ENCODE measurements around the gene SAFB. TPM values are rescaled to one million over a fixed set of nuclear protein-coding genes. Genes with fewer than 3 reads are reported as not detected.

Gene SAFB
- polyA plus RNA-seq, 1 experiment = 34.0 TPM

DNA sequence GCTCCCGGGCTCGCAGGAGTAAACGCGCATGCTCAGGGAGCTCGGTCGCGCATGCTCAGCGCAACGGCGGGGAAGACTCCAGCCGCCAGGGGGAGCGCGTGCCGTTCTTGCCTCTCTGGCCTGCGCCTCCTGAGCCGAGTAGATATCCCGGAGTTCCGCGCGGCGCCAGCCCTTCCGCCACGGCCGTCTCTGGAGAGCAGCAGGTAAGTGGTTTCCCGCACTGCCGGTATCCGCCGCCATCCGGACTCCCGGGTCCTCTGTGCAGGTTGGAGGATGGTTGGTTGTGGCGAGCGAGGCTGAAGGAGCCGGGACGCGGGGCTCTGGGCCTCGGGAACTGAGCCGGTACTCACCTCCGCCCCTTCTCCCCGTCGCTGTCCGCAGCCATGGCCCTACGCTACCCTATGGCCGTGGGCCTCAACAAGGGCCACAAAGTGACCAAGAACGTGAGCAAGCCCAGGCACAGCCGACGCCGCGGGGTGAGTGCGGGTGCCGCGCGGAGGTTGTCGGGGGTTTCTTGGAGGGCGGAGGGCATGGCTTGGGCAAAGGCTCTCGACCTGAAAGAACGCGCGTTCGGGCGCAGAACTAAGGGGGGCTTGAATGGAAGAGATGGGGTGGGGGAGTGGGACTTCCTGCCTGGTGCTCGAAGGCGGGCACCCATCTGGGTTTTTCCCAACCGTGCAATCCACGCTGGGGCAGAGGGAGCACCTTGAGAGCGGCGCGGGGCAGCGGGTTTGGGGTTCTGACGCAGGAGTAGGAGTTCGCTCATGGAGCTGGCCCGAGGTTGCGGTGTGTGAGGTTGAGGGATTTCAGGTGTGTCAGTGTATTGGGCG lies 67.5 kb downstream of the SAFB start, which contains the start of gene RPL36:
RPL36 (plus strand) TSS at position 171 of the 830 bp plus-strand sequence; CDS start at position 384, 213 bp downstream.
- POLR2A ChIA-PET = interaction anchor here (0.6 to 2.7 kb wide), 13 partner anchors 8 to 213 kb away, joined by 3 to 14 read pairs (median 5); partner anchors contain the start of genes CATSPERD, LONP1, NDUFA11 and SAFB
- CTCF ChIA-PET = interaction anchor here (0.5 to 3.5 kb wide), 14 partner anchors 8 to 1288 kb away, joined by 3 to 23 read pairs (median 4); partner anchors contain the start of genes CATSPERD, CHAF1A and DUS3L

DNA sequence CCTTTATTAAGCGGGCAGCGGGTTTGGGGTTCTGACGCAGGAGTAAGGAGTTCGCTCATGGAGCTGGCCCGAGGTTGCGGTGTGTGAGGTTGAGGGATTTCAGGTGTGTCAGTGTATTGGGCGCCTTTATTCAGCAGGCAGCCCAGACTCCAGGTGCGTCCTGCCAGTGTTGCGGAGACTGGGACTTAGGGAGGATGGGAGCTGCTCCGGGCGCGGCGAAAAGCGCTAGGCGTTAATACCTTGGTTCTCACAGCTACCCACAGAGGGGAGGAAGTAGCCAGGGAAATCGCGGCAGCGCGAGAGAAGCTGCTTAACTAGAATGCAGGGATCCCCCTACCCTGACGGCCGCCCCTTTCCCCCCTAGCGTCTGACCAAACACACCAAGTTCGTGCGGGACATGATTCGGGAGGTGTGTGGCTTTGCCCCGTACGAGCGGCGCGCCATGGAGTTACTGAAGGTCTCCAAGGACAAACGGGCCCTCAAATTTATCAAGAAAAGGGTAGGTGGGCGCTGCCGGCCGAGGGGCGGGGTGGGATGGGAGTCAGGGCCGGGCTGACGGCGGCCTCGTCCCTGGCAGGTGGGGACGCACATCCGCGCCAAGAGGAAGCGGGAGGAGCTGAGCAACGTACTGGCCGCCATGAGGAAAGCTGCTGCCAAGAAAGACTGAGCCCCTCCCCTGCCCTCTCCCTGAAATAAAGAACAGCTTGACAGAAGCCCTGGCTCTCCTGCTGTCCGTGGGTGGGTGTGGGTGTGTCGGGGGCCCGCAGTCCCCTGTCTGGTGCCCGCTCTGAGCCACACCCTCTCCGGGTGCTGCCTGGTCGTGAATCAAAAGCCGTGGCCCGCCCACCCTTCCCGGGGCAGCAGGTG lies 68.3 kb downstream of the SAFB start:
- ChIA-PET POLR2A (interaction anchor here (0.7 to 2.7 kb wide), 5 partner anchors 18 to 72 kb away, joined by 3 to 14 read pairs (median 7); partner anchors contain the start of genes CATSPERD and LONP1), CTCF (no interaction called here)
- peak overlapping the region; percentile 96 for H3K4me3 ChIP-seq (ENCODE audit: low read depth, low read length)
- TF ChIP-seq, protein P1, sequence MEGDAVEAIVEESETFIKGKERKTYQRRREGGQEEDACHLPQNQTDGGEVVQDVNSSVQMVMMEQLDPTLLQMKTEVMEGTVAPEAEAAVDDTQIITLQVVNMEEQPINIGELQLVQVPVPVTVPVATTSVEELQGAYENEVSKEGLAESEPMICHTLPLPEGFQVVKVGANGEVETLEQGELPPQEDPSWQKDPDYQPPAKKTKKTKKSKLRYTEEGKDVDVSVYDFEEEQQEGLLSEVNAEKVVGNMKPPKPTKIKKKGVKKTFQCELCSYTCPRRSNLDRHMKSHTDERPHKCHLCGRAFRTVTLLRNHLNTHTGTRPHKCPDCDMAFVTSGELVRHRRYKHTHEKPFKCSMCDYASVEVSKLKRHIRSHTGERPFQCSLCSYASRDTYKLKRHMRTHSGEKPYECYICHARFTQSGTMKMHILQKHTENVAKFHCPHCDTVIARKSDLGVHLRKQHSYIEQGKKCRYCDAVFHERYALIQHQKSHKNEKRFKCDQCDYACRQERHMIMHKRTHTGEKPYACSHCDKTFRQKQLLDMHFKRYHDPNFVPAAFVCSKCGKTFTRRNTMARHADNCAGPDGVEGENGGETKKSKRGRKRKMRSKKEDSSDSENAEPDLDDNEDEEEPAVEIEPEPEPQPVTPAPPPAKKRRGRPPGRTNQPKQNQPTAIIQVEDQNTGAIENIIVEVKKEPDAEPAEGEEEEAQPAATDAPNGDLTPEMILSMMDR (IDR thresholded peaks at IDR 0.05; ENCODE audit: low read depth, low read length) = no peak
- H3K27me3 ChIP-seq (ENCODE audit: control insufficient read depth, insufficient read depth, low read length) = no peaks in the 10 kb centered on the region
- DNase-seq (ENCODE audit: low read depth, low spot score) = no peak
- H3K27ac ChIP-seq (ENCODE audit: low read depth, low read length) = peak overlapping the region; percentile 21
- H3K9me3 ChIP-seq (ENCODE audit: control insufficient read depth, insufficient read depth, low read length) = peaks cover 16% of the 10 kb centered on the region; the same call in 1 of the 2 replicates

More for the DNA sequence above, 67.5 kb downstream of the SAFB start, which contains the start of gene RPL36:
- H3K27me3 ChIP-seq (ENCODE audit: control insufficient read depth, insufficient read depth, low read length) = no peaks in the 10 kb centered on the region
- H3K9me3 ChIP-seq (ENCODE audit: control insufficient read depth, insufficient read depth, low read length) = peaks cover 16% of the 10 kb centered on the region; the same call in 1 of the 2 replicates
- TF ChIP-seq, protein P1 (IDR thresholded peaks at IDR 0.05; ENCODE audit: low read depth, low read length) = peak; percentile 97
- peak within 1 kb of the TSS; percentile 89 for H3K27ac ChIP-seq (ENCODE audit: low read depth, low read length)
- peak; percentile 92 for DNase-seq (ENCODE audit: low read depth, low spot score)
- H3K4me3 ChIP-seq (ENCODE audit: low read depth, low read length) = peak within 1 kb of the TSS; percentile 96

DNA sequence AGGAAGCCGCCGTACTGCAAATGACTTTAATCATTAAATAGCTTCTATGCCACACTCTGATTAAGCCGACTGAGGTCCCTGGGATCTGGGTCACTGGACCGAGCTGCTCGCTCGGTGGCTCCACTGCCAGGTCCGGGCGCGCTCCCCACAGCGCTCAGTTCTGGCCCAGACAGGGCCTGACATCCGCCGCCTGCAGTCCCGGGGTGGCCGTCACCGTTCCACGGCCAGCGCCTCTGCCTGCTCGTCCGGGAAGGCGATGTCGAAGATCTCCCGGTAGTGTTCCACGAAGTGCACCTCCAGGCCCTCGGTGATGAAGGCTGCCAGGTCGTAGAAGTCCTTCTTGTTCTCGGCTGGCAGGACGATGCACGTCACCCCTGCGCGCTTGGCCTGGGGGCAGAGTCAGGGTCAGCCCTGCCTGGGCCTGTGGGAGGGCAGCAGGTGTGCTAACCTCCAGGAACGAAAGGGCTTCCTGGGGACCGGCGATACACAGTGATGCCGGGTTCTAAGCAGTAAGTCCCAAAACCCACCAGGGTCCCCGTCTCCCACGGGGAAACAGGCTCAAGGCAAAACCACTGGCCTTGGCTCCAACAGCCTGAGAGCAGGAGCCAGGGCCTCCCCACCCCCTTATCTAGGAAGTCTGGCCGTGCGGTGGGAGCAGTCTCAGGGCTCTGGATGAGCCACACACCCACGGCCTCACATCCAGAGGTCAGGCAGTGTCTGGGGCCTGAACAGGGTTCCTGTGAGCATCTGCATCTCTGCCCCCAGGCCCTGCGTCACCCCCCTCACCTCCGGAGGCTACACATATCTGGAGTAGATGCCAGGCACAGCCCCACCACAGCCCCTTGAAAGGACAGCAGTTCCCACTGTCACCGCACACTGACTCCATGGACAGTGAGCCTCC lies 69.2 kb downstream of the SAFB start:
- ChIA-PET CTCF (no interaction called here), POLR2A (interaction anchor here (0.7 to 2.7 kb wide), 3 partner anchors 27 to 72 kb away, joined by 3 to 14 read pairs (median 7); partner anchors contain the start of genes CATSPERD and LONP1)
- DNase-seq (ENCODE audit: low read depth, low spot score) = no peak

DNA sequence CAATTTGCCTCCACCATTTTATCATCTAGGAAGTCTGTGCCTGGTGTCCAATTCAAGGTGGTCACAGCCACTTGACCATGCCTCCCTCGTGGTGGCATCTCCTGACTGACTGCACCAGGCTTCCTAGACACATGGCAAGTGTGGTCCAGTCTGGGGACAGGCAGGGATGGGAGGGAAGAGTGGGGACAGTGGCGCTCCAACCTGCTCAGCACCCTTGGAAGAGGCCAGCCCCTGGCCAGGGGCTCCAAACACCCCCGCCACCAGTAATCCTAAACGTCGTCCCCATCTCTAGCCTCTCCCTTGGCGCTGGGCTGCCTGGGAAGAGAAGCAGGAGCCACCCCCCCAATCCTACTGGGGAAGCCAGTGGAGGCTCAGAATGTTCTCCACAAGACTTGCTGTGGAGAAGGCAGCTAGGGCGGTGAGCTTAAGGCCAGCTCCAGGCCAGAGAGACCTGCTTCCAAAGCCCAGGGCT lies 69.9 kb downstream of the SAFB start:
- H3K9me3 ChIP-seq (ENCODE audit: control insufficient read depth, insufficient read depth, low read length) = peaks cover 9% of the 10 kb centered on the region; the same call in 1 of the 2 replicates
- no peak overlapping the region for H3K4me3 ChIP-seq (ENCODE audit: low read depth, low read length)
- ChIA-PET POLR2A (no interaction called here), CTCF (no interaction called here)
- peak overlapping the region; percentile 47 for H3K27ac ChIP-seq (ENCODE audit: low read depth, low read length)
- no peak for DNase-seq (ENCODE audit: low read depth, low spot score)
- TF ChIP-seq, protein P1 (IDR thresholded peaks at IDR 0.05; ENCODE audit: low read depth, low read length) = no peak
- no peaks in the 10 kb centered on the region for H3K27me3 ChIP-seq (ENCODE audit: control insufficient read depth, insufficient read depth, low read length)

More for the DNA sequence above, 69.2 kb downstream of the SAFB start:
- TF ChIP-seq, protein P1 (IDR thresholded peaks at IDR 0.05; ENCODE audit: low read depth, low read length) = no peak
- Histone ChIP-seq H3K9me3 (ENCODE audit: control insufficient read depth, insufficient read depth, low read length) (peaks cover 16% of the 10 kb centered on the region; the same call in 1 of the 2 replicates), H3K4me3 (ENCODE audit: low read depth, low read length) (peak overlapping the region; percentile 96), H3K27ac (ENCODE audit: low read depth, low read length) (peak overlapping the region; percentile 47), H3K27me3 (ENCODE audit: control insufficient read depth, insufficient read depth, low read length) (no peaks in the 10 kb centered on the region)

Measured in AG04450 (cell line).